Heart right ventricle (tissue), 16 donors: Measurements from ENCODE around the gene ZNF597. TPM values are rescaled to one million over a fixed set of nuclear protein-coding genes. Genes with fewer than 3 reads are reported as not detected.

Experiments
- ATAC-seq, 8 donors: fragments of 200-7000 bp; cut with Tn5 transposase; one replicate each; pipeline ENCODE4 v1.9.1; 2020; ENCODE audit warnings: mild to moderate bottlenecking in 8 of 8, moderate library complexity in 8 of 8, moderate number of reproducible peaks in 1 of 8
- DNase-seq, 2 donors: peaks; one replicate each; pipeline ENCODE4 v3.0.0-alpha.2; 2020
- H3K27ac ChIP-seq, 10 donors: fragments of 200-600 bp; sonication (generic) in 2 of 10; one replicate each; pipeline versions ENCODE4 v1.5.0 to v1.8.0; 2020 to 2022; ENCODE audit warnings: mild to moderate bottlenecking in 3 of 10
- H3K27me3 ChIP-seq, 7 donors: fragments of 200-600 bp; one replicate each; pipeline ENCODE4 v1.8.0; 2021 to 2022; ENCODE audit warnings: mild to moderate bottlenecking in 2 of 7
- H3K36me3 ChIP-seq, 9 donors: fragments of 200-600 bp; sonication (generic) in 1 of 9; one replicate each; pipeline versions ENCODE4 v1.5.0 to v1.8.0; 2020 to 2022; ENCODE audit warnings: mild to moderate bottlenecking in 2 of 9
- H3K4me1 ChIP-seq, 9 donors: fragments of 200-600 bp; sonication (generic) in 1 of 9; one replicate each; pipeline versions ENCODE4 v1.5.0 to v1.8.0; 2020 to 2022; ENCODE audit warnings: mild to moderate bottlenecking in 4 of 9
- H3K4me3 ChIP-seq, 10 donors: fragments of 200-600 bp; sonication (generic) in 2 of 10; one replicate each; pipeline versions ENCODE4 v1.5.0 to v1.8.0; 2020 to 2022; ENCODE audit warnings: mild to moderate bottlenecking in 7 of 10, moderate library complexity in 2 of 10
- H3K9me3 ChIP-seq, 11 donors: fragments of 200-600 bp in 10 of 11; sonication (generic) in 2 of 11; one replicate each; pipeline versions ENCODE4 v1.5.0 to v1.8.0; 2013 to 2022; ENCODE audit warnings: mild to moderate bottlenecking in 2 of 11, control low read depth in 1 of 11, moderate library complexity in 1 of 11
- CTCF ChIP-seq, 9 donors: fragments of 200-600 bp; sonication (generic) in 2 of 9; IDR thresholded peaks; one replicate each; pipeline versions ENCODE4 v1.5.0 to v1.8.0; 2021 to 2022; ENCODE audit warnings: antibody characterized with exemption in 9 of 9, mild to moderate bottlenecking in 5 of 9, moderate library complexity in 1 of 9
- WGBS, 2 donors: extraction: QIAGEN DNeasy Blood & Tissue Kit; methylation state at CpG; one replicate each; pipeline ENCODE4 v1.1.7; 2013; ENCODE audit warnings: inconsistent platforms in 1 of 2; 5-methylcytosine and 5-hydroxymethylcytosine counted together
- intact Hi-C, 10 donors: fragments of 100-400 bp; cut with DNase I; formaldehyde crosslinking; loops; one replicate each; pipeline versions ENCODE4 v1.11.1 to v1.14.2; 2022
- polyA plus RNA-seq, 2 donors: library from polyadenylated mRNA; stranded (reverse); fragments of 200-250 nt; gene quantifications; one replicate each; pipeline ENCODE4 v1.2.3, GENCODE V29; 2013
- total RNA-seq, 10 donors: library from RNA; stranded (reverse); fragmentation: NEBNext Ultra II Directional in 3 of 10; extraction: Animal tissue kit (Norgen Biotek cat#: 25700) in 3 of 10; gene quantifications; one replicate each; pipeline versions ENCODE4 v1.2.1 to v1.2.4, GENCODE V29; 2021 to 2023
- donor health status: Arrhythmogenic right ventricular cardiomyopathy.
- donor health status: ischemic (EF 13 %, LVEDD 7.1; RV severe dilation, severe dysfunction).
- donor health status: healthy with polysubstance abuse.
- donor health status: DM: no; HTN: yes; CAD: no.
- donor health status: DM: no; HTN: no; CAD: no.
- donor health status: ischemic (EF 25% LVEDD 6.9; RV normal size, moderate dysfunction).
- donor health status: ischemic (EF 25% LVEDD 5.7; RV mildly dilated, moderate dysfunction).
- donor health status: healthy.
- donor health status: DM: yes; HTN: yes; CAD: no.
- donor health status: Ischemic cardiomyopathy.
- donor health status: ischemic (EF 35%, LVEDD 5.7; RV mildly dilated, moderate dysfunction).
- donor health status: nonischemic (EF 11% LVEDD 7.7; RV severe dilation, severe dysfunction).
- donor health status: DM: yes; HTN: yes; CAD: no.
- donor health status: PGD.
- donor health status: ischemic (EF 29% LVEDD 5.4; RV normal size, mild dysfunction).
- donor health status: nonischemic (EF 23%, LVEDD 6.1; RV moderate dilation, normal function).

The ZNF597 gene
- total and polyA plus RNA-seq, 12 donors = 0.73 to 2.4 (median 1.6) TPM

GRCh38 chr16:3400779-3401688, 42.3 kb downstream of the ZNF597 start, which contains the start of the genes ZNF174 and ZSCAN32:
Gene ZNF174, plus strand, starts transcription at chr16:3401215. Its CDS starts 790 bp downstream, at chr16:3402005.
Gene ZSCAN32, minus strand, starts transcription at chr16:3401004. Its CDS starts 3,447 bp downstream, at chr16:3397557.
- DNase-seq = peak; percentile 97 to 99
- H3K4me3 ChIP-seq = peak within 1 kb of the TSS; percentile 64 to 99 (median 85)
- peak; percentile 99 to 100 (median 100) for ATAC-seq
- WGBS, 2 donors = 0% methylated on average over 95 of the region's 95 CpGs
- intact Hi-C loops = loop anchor here in 7 of 10 donors (1.0 to 10.0 kb wide), 12 partner anchors 36 to 166 kb away; partner anchors contain the start of genes TIGD7 (in 3 of the 7), ZNF75A (in 3 of the 7), CLUAP1 (in 2 of the 7) and NAA60 (in 2 of the 7)
- peak within 1 kb of the TSS; percentile 16 to 92 (median 86) for H3K27ac ChIP-seq
- peaks cover 0 to 38% (median 21%) of the 10 kb centered on the region in 9 donors for H3K4me1 ChIP-seq
- peak in 3 of 9 donors; percentile 11 to 37 (median 29) for TF ChIP-seq CTCF (IDR thresholded peaks at IDR 0.05)
- no peaks in the 10 kb centered on the region for H3K27me3 ChIP-seq
- H3K36me3 ChIP-seq = peaks cover 0 to 59% (median 46%) of the 10 kb centered on the region in 9 donors
- H3K9me3 ChIP-seq = peaks cover 0 to 67% (median 23%) of the 10 kb centered on the region in 11 donors

GRCh38 chr16:3400446-3400778, 42.9 kb downstream of the ZNF597 start:
- DNase-seq (no peak), ATAC-seq (no peak)
- TF ChIP-seq CTCF (IDR thresholded peaks at IDR 0.05) = no peak
- Histone ChIP-seq H3K9me3 (peaks cover 0 to 67% (median 17%) of the 10 kb centered on the region in 11 donors), H3K4me1 (peaks cover 0 to 38% (median 21%) of the 10 kb centered on the region in 9 donors), H3K27ac (peak overlapping the region; percentile 11 to 92 (median 86)), H3K36me3 (peaks cover 0 to 59% (median 46%) of the 10 kb centered on the region in 9 donors), H3K27me3 (no peaks in the 10 kb centered on the region), H3K4me3 (peak overlapping the region; percentile 64 to 99 (median 85))
- intact Hi-C loops = loop anchor here in 7 of 10 donors (2.0 to 10.0 kb wide), 9 partner anchors 37 to 166 kb away; partner anchors contain the start of genes TIGD7 (in 3 of the 7), ZNF75A (in 3 of the 7), CLUAP1 (in 2 of the 7) and NAA60 (in 2 of the 7)
- 0% methylated on average over 18 of the region's 18 CpGs for WGBS, 2 donors

GRCh38 chr16:3389663-3390338, 53.5 kb downstream of the ZNF597 start:
- intact Hi-C loops = loop anchor here in 1 of 10 donors (5.0 kb wide), 1 partner anchor 72 kb away; no protein-coding TSS in a partner anchor
- Histone ChIP-seq H3K4me1 (no peaks in the 10 kb centered on the region), H3K9me3 (peaks cover 3 to 93% (median 46%) of the 10 kb centered on the region in 11 donors), H3K36me3 (peaks cover 0 to 94% (median 75%) of the 10 kb centered on the region in 9 donors), H3K4me3 (no peak overlapping the region), H3K27me3 (no peaks in the 10 kb centered on the region), H3K27ac (no peak overlapping the region)
- 96 to 97% methylated on average over 9 of the region's 9 CpGs for WGBS, 2 donors
- no peak for DNase-seq
- ATAC-seq = peak in 1 of 8 donors; percentile 51
- TF ChIP-seq CTCF (IDR thresholded peaks at IDR 0.05) = no peak

GRCh38 chr16:3388325-3388724, 55.0 kb downstream of the ZNF597 start:
- H3K36me3 ChIP-seq = peaks cover 7 to 94% (median 76%) of the 10 kb centered on the region in 9 donors
- TF ChIP-seq CTCF (IDR thresholded peaks at IDR 0.05) = no peak
- WGBS, 2 donors = 93 to 94% methylated on average over 6 of the region's 6 CpGs
- no peaks in the 10 kb centered on the region for H3K4me1 ChIP-seq
- H3K9me3 ChIP-seq = peaks cover 6 to 94% (median 59%) of the 10 kb centered on the region in 11 donors
- no peak overlapping the region for H3K27ac ChIP-seq
- H3K27me3 ChIP-seq = no peaks in the 10 kb centered on the region
- no peak for DNase-seq
- ATAC-seq = no peak
- no peak overlapping the region for H3K4me3 ChIP-seq
- intact Hi-C loops = loop anchor here in 1 of 10 donors (5.0 kb wide), 1 partner anchor 71 kb away; no protein-coding TSS in a partner anchor
